GM19193 (cell line): ENCODE data around the gene SELENOV.

Experiments used
- POLR2A ChIP-seq: IDR thresholded peaks from 4 replicates; pipeline ENCODE4 v1.6.1; 2011; ENCODE audit not compliant: insufficient read depth, insufficient read length; ENCODE audit errors: extremely low read depth

Gene SELENOV

DNA sequence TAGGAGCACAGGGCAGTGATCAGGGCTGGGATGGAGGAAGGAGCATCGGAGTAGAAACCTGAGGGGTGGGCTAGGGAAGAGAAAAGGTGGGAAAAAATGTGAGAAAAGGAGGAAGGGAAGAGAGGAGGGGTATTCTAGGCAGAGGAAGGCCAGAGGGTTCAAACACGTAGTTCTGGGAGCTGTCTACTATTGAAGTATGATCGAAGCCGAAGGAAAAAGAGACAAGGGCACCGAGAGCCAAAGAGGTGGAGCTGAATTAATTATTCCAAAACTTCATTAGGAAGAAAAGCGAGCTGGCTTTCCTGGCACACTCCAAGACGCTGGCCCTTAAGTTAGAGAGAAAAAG, 8.4 kb upstream of the SELENOV start:
- no peak for TF ChIP-seq POLR2A

DNA sequence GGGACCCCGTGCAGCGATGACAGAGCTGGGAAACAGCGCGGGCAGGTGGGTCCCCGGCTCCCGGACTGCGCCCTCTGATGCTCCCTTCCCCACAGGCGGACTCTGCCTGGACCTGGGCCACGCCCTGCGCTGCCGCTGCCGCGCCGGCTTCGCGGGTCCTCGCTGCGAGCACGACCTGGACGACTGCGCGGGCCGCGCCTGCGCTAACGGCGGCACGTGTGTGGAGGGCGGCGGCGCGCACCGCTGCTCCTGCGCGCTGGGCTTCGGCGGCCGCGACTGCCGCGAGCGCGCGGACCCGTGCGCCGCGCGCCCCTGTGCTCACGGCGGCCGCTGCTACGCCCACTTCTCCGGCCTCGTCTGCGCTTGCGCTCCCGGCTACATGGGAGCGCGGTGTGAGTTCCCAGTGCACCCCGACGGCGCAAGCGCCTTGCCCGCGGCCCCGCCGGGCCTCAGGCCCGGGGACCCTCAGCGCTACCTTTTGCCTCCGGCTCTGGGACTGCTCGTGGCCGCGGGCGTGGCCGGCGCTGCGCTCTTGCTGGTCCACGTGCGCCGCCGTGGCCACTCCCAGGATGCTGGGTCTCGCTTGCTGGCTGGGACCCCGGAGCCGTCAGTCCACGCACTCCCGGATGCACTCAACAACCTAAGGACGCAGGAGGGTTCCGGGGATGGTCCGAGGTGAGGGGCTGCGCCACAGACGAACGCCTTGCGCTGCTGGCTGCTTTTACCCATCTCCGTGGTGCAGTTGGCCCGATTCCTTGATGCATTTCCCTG, 7.8 kb upstream of the SELENOV start:
- no peak for TF ChIP-seq POLR2A

DNA sequence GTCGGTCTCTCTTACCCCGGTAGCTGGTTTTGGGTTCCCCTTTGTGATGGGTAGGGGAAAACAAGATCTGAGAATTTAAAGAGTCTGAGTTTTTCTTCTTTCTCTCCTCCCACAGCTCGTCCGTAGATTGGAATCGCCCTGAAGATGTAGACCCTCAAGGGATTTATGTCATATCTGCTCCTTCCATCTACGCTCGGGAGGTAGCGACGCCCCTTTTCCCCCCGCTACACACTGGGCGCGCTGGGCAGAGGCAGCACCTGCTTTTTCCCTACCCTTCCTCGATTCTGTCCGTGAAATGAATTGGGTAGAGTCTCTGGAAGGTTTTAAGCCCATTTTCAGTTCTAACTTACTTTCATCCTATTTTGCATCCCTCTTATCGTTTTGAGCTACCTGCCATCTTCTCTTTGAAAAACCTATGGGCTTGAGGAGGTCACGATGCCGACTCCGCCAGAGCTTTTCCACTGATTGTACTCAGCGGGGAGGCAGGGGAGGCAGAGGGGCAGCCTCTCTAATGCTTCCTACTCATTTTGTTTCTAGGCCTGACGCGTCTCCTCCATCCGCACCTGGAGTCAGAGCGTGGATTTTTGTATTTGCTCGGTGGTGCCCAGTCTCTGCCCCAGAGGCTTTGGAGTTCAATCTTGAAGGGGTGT, 7.1 kb upstream of the SELENOV start:
- no peak for TF ChIP-seq POLR2A

DNA sequence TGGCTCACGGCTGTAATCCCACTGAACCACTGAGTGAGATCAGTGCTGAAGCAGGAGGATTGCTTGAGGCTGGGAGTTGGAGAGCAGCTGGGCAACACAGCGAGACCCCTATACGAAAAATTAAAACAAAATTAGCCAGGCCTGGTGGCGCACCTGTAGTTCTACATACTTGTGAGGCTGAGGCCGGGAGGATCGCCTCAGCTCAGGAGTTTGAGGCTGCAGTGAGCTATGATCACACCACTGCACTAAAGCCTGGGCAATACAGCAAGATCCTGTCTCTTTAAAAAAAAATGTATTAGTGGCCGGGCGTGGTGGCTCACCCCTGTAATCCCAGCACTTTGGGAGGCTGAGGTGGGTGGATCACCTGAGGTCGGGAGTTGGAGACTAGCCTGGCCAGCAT, 6.3 kb upstream of the SELENOV start:
- TF ChIP-seq POLR2A: no peak

DNA sequence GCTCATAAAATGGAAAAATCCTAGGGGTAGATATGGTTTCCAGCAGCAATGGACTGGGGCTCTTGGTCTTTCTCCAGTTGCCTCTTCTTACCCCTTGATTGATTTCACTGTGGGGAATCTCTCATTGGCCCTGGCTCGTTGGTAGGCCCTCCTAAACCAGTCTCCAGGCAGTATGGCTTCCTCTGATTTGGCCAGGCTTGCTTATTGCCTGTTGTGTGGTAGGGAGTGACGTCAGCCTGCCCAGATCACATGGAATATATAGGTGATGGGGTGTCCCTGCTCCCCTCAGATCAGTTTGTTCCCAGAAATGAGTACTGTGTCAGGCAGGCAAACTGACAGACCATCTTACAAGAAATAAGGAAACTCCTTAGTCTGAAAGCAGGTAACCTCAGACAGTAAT, 5.7 kb upstream of the SELENOV start:
- TF ChIP-seq POLR2A: no peak

DNA sequence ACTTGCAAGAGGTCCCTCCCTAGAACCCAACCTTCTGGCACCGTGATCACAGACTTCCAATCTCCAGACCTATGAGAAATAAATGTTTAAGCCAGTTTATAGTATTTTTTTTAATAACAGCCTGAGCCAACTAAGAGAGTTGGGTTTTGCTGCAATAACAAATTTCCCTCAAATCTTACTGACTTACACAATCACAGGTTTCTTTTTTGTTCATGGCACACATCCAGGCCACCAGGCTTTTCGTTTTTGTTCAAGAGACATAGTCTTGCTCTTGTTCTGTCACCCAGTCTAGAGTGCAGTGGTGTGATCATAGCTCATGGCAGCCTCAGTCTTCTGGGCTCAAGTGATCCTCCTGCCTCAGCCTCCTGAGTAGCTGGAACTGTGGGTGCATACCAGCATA, 2.0 kb upstream of the SELENOV start:
- no peak for TF ChIP-seq POLR2A

DNA sequence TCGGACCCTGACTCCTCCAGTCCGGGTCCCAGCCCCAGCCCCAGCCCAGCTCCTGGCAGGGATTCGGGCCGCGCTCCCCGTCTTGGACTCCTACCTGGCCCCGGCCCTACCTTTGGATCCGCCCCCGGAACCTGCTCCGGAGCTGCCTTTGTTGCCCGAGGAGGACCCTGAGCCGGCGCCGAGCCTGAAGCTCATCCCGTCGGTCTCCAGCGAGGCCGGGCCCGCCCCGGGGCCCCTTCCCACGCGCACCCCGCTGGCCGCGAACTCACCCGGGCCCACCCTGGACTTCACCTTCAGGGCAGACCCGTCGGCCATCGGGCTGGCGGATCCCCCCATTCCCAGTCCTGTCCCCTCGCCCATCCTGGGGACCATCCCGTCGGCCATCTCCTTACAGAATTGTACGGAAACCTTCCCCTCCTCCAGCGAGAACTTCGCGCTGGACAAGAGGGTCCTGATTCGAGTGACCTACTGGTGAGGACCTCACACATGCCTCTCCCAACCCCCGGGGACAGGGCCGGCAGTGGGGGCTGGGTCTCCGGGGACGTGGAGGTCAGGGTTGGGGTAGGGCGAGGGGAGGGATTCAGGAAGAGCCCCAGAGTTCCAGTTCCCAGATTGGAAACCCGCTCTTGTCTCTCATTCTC, 732 bp downstream of the SELENOV start:
- TF ChIP-seq POLR2A: no peak

DNA sequence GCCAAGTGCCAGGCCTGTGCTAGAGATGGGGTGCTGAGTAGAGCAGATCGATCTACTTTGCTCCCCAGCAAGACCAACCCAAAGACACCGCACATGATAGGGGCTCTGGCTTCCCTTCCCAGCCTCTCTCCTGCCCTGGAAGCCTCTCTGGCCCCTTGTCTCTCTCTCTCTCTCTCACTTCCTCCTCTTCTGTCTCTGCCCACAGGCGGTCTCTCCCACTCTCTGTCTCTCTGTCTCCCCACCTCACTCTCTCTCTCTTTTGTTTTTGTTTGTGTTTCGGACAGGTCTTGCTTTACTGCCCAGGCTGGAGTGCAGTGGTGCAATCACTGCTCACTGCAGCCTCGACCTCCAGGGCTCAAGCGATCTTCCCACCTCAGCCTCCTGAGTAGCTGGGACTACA, 1.3 kb downstream of the SELENOV start:
- TF ChIP-seq POLR2A: no peak

DNA sequence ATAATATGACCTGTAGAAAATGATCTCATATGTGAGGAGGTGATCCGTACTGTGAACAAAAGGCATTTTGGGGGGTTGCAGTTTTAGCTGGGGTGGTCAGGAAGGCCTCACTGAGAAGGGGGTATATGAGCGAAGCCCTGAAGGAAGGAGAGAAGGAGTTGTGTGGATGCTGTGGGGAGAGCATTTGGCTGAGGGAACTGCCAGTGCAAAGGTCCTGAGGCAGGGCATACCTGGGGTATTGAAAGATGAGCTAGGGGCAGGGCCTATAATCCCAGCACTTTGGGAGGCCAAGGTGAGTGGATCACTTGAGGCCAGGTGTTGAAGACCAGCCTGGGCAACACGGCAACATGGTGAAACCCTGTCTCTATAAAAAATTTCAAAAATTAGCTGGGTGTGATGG, 2.5 kb downstream of the SELENOV start:
- no peak for TF ChIP-seq POLR2A

DNA sequence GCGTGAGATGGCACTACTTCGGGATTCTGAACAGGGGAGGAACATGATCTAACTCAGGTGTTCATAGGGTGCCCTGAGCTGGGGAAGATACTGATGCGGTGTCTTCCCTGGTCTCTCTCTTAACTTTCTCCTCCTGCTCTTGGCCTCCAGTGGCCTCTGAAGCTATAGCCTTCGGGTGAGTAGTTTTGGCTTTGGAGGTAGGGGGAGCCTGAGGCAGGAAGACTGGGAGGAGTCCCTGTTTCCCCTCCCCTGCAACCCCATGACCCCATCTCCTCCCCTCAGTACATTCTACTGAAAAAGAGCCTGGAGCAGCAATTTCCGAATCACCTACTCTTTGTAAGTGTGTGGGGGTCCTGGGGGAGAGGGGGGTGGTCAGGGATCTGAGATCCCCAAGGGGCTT, 3.5 kb downstream of the SELENOV start:
- TF ChIP-seq POLR2A: no peak

DNA sequence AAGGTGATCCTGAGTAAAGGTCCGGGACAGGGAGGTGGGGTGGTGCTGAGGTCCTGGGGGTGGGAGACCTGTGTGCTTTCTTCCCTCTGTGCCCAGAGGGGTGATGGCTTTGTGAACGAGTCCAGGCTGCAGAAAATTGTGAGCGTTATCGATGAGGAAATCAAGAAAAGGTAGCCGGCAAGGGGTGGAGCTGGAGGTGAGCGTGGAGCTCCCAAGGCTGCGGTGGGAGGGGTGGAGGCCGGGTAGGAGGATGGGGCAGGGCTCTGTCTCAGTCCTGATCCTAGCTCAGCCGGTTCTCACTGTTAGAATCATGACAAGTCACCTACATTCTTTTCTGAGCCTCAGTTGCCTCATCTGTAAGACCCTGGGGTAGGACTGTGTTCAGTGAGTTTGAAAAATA, 4.0 kb downstream of the SELENOV start:
- no peak for TF ChIP-seq POLR2A

DNA sequence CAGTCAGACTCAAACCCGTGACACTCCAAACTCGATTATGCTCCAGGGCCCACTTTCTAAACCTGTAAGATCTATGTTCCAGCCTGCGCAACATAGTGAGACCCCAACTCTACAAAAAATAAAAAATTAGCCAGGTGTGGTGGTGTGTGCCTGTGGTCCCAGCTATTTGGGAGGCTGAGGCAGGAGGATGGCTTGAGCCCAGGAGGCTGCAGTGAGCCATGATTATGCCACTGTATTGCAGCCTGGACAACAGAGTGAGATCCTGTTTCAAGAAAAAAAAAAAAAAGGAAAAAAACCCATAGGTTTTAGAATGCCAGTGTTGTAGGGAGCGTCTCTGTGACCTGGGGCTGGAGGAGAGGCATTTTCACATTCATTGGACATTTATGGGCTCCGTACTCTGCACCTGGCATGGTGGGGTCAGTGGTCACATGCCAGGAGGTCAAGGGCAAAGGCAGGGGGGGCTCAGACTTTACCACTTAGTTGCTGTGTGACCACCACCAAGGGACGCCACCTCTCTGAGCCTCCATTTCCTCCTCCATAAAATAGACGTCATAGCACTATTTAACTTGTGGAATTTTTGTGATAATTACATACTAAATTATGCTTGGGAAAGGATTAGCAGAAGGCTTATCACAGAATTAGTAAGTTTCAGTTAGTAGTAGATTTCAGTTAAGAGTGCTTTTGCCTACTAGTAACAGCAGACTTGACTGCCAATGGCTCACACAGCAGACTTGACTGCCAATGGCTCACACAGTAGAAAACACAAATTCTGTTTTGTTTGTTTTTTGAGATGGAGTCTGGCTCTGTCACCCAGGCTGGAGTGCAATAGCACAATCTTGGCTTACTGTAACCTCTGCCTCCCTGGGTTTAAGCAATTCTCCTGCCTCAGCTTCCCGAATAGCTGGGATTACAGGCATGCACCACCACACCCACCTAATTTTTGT, 5.9 kb downstream of the SELENOV start:
- TF ChIP-seq POLR2A: no peak

DNA sequence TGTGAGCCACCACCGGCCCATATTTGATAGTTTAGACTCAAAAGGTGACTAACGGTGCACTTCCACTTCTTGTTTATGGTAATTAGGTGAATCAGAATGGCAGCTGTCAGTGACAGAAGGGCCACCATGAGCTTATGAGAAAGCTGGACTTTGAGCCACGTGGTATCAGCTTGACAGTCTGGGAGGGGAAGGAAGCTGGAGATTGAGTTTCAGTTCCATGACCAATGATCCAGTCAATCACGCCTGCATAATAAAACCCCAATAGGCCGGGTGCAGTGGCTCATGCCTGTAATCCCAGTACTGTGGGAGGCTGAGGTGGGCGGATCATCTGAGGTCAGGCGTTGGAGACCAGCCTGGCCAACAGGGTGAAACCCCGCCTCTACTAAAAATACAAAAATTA, 9.6 kb downstream of the SELENOV start:
- TF ChIP-seq POLR2A: no peak

DNA sequence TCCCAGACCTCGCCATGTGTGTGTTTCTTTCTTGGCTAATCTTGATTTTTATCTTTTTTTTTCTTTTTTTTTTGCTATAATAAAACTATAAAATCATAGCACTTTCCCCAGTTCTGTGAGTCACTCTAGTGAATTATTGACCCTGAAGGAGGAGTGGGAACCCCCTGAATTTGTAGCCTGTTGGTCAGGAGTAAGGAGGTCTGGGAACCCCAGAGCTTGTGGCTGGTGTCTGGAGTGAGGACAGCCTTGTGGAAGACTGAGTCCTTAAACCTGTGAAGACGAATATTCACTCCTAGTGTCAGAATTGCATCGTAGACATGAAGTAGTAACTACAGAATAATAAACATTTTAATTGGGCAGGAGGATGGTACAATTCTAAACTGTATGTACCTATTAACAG, 10.3 kb downstream of the SELENOV start:
- TF ChIP-seq POLR2A: no peak

DNA sequence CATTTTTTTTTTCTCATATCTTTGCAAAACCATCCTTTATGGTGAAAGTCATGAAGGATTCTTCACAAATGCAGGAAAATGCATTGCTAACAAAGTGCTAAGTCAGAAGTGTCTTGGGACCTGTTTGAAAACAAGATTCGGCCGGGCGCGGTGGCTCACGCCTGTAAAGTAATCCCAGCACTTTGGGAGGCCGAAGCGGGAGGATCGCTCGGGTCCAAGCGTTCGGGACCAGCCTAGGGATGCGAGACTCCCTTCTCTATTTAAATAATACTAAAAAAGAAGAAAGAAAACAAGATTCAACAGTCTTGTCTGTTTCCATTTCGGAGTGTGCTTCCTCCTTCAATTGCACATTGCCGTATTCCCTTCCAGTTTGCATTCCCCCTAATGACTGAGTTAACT, 16.9 kb downstream of the SELENOV start:
- no peak for TF ChIP-seq POLR2A
